ENCODE results near the gene KCNK1.
A peak's percentile ranks its signal among the peaks of the same experiment; 100 is the strongest.

KCNK1 gene

GRCh38 chr1:233613252-233614172, at the start of gene KCNK1:
Gene KCNK1 (plus strand): TSS chr1:233614106. CDS start chr1:233614172, 66 bp downstream.
- H3K4me3 ChIP-seq (ENCODE audit: low read depth, low read length) = peak within 1 kb of the TSS; percentile 68
- DNase-seq (ENCODE audit: low read depth) = peak; percentile 76
- in situ Hi-C loops (cut with HindIII; ENCODE audit: low sequenced_read_pairs) = no loop called here
- TF ChIP-seq CTCF (IDR thresholded peaks at IDR 0.05; ENCODE audit: low read depth, low read length, missing control alignments) = no peak

- in situ Hi-C loops (cut with HindIII; ENCODE audit: low sequenced_read_pairs) = no loop called here
- TF ChIP-seq CTCF (IDR thresholded peaks at IDR 0.05; ENCODE audit: low read depth, low read length, missing control alignments) = no peak
- H3K4me3 ChIP-seq (ENCODE audit: low read depth, low read length) = no peak overlapping the region
- no peak for DNase-seq (ENCODE audit: low read depth)
These were observed 48.6 kb upstream of the KCNK1 start for GRCh38 chr1:233565313-233565712.

- H3K4me3 ChIP-seq (ENCODE audit: low read depth, low read length) = no peak overlapping the region
- DNase-seq (ENCODE audit: low read depth) = no peak
- in situ Hi-C loops (cut with HindIII; ENCODE audit: low sequenced_read_pairs) = no loop called here
- TF ChIP-seq CTCF (IDR thresholded peaks at IDR 0.05; ENCODE audit: low read depth, low read length, missing control alignments) = no peak
These were observed 47.0 kb upstream of the KCNK1 start for GRCh38 chr1:233566886-233567285.

GRCh38 chr1:233569636-233570035, 44.3 kb upstream of the KCNK1 start:
- TF ChIP-seq CTCF (IDR thresholded peaks at IDR 0.05; ENCODE audit: low read depth, low read length, missing control alignments) = no peak
- in situ Hi-C loops (cut with HindIII; ENCODE audit: low sequenced_read_pairs) = no loop called here
- no peak overlapping the region for H3K4me3 ChIP-seq (ENCODE audit: low read depth, low read length)
- peak; percentile 11 for DNase-seq (ENCODE audit: low read depth)

GRCh38 chr1:233570216-233570615, 43.7 kb upstream of the KCNK1 start:
- in situ Hi-C loops (cut with HindIII; ENCODE audit: low sequenced_read_pairs) = no loop called here
- no peak for TF ChIP-seq CTCF (IDR thresholded peaks at IDR 0.05; ENCODE audit: low read depth, low read length, missing control alignments)
- DNase-seq (ENCODE audit: low read depth) = no peak
- H3K4me3 ChIP-seq (ENCODE audit: low read depth, low read length) = no peak overlapping the region

GRCh38 chr1:233570706-233571105, 43.2 kb upstream of the KCNK1 start:
- DNase-seq (ENCODE audit: low read depth) = no peak
- in situ Hi-C loops (cut with HindIII; ENCODE audit: low sequenced_read_pairs) = no loop called here
- no peak overlapping the region for H3K4me3 ChIP-seq (ENCODE audit: low read depth, low read length)
- TF ChIP-seq CTCF (IDR thresholded peaks at IDR 0.05; ENCODE audit: low read depth, low read length, missing control alignments) = no peak

Data from astrocyte of the cerebellum (primary cell).